ENCODE results near the gene CFAP410. TPM values are rescaled to one million over a fixed set of nuclear protein-coding genes. Genes with fewer than 3 reads are reported as not detected.
A peak's percentile ranks its signal among the peaks of the same experiment; 100 is the strongest.

Gene CFAP410
- total and polyA plus RNA-seq, 2 of the 13 experiments (the other 11 are each of a cell fraction or from before 2014, with no cell fraction given), result 8.0 to 20.1 TPM

DNA sequence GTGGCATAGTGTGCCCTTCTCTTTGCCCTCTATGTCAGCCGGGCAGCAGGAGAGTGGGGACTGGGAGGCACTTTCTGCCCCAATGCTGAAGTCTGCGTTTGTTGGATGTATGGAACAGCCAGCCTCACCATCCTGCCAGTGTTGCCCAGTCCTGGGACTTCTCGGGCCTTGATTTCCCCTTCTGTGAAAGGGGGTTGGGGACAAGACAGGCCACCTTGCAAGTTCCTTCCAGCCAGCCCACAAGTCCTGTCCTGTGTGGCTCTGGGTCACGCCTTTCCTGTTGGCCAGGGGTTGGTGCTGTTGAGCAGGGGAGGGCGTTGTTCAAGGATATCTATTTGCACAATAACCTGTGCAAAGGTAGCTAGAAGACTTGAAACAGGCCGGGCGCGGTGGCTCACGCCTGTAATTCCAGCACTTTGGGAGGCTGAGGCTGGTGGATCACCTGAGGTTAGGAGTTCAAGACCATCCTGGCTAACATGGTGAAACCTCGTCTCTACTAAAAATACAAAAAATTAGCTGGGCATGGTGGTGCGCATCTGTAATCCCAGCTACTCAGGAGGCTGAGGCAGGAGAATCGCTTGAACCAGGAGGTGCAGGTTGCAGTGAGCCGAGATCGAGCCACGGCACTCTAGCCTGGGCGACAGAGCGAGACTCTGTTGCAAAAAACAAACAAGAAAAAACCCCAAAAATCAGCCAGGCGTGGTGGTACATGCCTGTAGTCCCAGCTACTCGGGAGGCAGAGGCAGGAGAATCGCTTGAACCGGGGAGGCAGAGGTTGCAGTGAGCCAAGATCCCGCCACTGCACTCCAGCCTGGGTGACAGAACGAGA, 36.4 kb downstream of the CFAP410 start (continued):
- TF ChIP-seq ZFX (CRISPR knock-in tag; IDR thresholded peaks at IDR 0.05; ENCODE audit: low read depth), result peak; percentile 32; the same call in 1 of the 2 replicates

- Histone ChIP-seq H4K20me1 (ENCODE audit: insufficient read depth, low read length) (peaks cover 14% of the 10 kb centered on the region; the same call in 1 of the 2 replicates), H3K4me2 (ENCODE audit: low read depth, low read length) (peak overlapping the region; percentile 97), H3K27ac (ENCODE audit: extremely low read length, insufficient read depth, low read length) (peak overlapping the region; percentile 87), H3K27me3 (ENCODE audit: control insufficient read depth in 1 of 2, insufficient read depth in 2 of 2, low read length in 2 of 2) (peaks cover 0 to 5% of the 10 kb centered on the region in 2 experiments; a peak in 2 of 5 replicates), H3K4me3 (replicated peaks in 1 of 3; ENCODE audit: insufficient read depth in 1 of 3, low read depth in 2 of 3, low read length in 3 of 3) (peak overlapping the region; percentile 66 to 80 (median 75)), H3K79me2 (ENCODE audit: insufficient read depth, low read length) (peaks cover 31% of the 10 kb centered on the region), H3K4me1 (ENCODE audit: insufficient read depth, low read length) (peaks cover 70% of the 10 kb centered on the region), H3K36me3 (replicated peaks in 1 of 2; ENCODE audit: control insufficient read depth in 1 of 2, insufficient read depth in 2 of 2, low read length in 2 of 2) (peaks cover 4 to 5% of the 10 kb centered on the region in 2 experiments; a peak in 3 of 5 replicates), H2AFZ (ENCODE audit: low read length) (no peak overlapping the region), H3K9me3 (ENCODE audit: low read length) (no peaks in the 10 kb centered on the region), H3K9ac (ENCODE audit: insufficient read depth, low read depth, low read length) (peak overlapping the region; percentile 14)
- no TSS peak for BruUV-seq (replicated peaks)
- no peak for FAIRE-seq
- peak; percentile 16 for DNase-seq (ENCODE audit: low spot score)
- intact Hi-C loops (cut with micrococcal nuclease; ENCODE audit: unreplicated experiment) (loop anchor here (10.0 kb wide), 1 partner anchor 183 kb away; no protein-coding TSS in a partner anchor), in situ Hi-C loops (cut with HindIII; ENCODE audit: extremely low pct_ligation_motif_present, low pct_unique_long_range_greater_than_20kb) (loop anchor here (5.0 kb wide), 1 partner anchor 35 kb away; the partner anchor contains the start of gene CFAP410)
- CTCF ChIA-PET (ENCODE audit: low intra/inter-chr PET ratio, low total read pairs), result no interaction called here
- 88% methylated on average over 4 of the region's 9 CpGs for WGBS (ENCODE audit: low lambda C conversion rate)
- POLR2A ChIA-PET, result interaction anchor here (1.1 to 4.2 kb wide), 4 partner anchors 27 to 204 kb away, joined by 3 to 27 read pairs (median 14); partner anchors contain the start of gene CFAP410
- peak; percentile 39 for ATAC-seq
- 0 out of 2 replicates have a peak, but pooled peaks have one; percentile 7 for TF ChIP-seq MTA1 (CRISPR knock-in tag; IDR thresholded peaks at IDR 0.05; ENCODE audit: borderline replicate concordance)
- TF ChIP-seq HNRNPL (IDR thresholded peaks at IDR 0.05; ENCODE audit: low read depth, low read length), result peak; percentile 87; the same call in 1 of the 2 replicates
- TF ChIP-seq, protein P1, sequence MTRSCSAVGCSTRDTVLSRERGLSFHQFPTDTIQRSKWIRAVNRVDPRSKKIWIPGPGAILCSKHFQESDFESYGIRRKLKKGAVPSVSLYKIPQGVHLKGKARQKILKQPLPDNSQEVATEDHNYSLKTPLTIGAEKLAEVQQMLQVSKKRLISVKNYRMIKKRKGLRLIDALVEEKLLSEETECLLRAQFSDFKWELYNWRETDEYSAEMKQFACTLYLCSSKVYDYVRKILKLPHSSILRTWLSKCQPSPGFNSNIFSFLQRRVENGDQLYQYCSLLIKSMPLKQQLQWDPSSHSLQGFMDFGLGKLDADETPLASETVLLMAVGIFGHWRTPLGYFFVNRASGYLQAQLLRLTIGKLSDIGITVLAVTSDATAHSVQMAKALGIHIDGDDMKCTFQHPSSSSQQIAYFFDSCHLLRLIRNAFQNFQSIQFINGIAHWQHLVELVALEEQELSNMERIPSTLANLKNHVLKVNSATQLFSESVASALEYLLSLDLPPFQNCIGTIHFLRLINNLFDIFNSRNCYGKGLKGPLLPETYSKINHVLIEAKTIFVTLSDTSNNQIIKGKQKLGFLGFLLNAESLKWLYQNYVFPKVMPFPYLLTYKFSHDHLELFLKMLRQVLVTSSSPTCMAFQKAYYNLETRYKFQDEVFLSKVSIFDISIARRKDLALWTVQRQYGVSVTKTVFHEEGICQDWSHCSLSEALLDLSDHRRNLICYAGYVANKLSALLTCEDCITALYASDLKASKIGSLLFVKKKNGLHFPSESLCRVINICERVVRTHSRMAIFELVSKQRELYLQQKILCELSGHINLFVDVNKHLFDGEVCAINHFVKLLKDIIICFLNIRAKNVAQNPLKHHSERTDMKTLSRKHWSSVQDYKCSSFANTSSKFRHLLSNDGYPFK (CRISPR knock-in tag; IDR thresholded peaks at IDR 0.05; ENCODE audit: borderline replicate concordance), result peak; percentile 61; the same call in 1 of the 2 replicates
- TF ChIP-seq SP4 (CRISPR knock-in tag; IDR thresholded peaks at IDR 0.05), result no peak
- TF ChIP-seq, protein P2, sequence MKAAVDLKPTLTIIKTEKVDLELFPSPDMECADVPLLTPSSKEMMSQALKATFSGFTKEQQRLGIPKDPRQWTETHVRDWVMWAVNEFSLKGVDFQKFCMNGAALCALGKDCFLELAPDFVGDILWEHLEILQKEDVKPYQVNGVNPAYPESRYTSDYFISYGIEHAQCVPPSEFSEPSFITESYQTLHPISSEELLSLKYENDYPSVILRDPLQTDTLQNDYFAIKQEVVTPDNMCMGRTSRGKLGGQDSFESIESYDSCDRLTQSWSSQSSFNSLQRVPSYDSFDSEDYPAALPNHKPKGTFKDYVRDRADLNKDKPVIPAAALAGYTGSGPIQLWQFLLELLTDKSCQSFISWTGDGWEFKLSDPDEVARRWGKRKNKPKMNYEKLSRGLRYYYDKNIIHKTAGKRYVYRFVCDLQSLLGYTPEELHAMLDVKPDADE (CRISPR knock-in tag; IDR thresholded peaks at IDR 0.05), result no peak
- TF ChIP-seq NFIC (IDR thresholded peaks at IDR 0.05; ENCODE audit: low read length), result no peak
- 0 out of 2 replicates have a peak, but pooled peaks have one; percentile 5 for TF ChIP-seq KDM5B (CRISPR knock-in tag; IDR thresholded peaks at IDR 0.05; ENCODE audit: borderline replicate concordance)
- no peak for TF ChIP-seq ZBTB20 (CRISPR knock-in tag; IDR thresholded peaks at IDR 0.05; ENCODE audit: borderline replicate concordance, low read depth)
- peak; percentile 54; the same call in 1 of the 2 replicates for TF ChIP-seq HIC2 (CRISPR knock-in tag; IDR thresholded peaks at IDR 0.05; ENCODE audit: low read depth)
- no peak for TF ChIP-seq GATAD1 (CRISPR knock-in tag; IDR thresholded peaks at IDR 0.05)
Measured at GRCh38 chr21:44301961-44302406, 37.2 kb downstream of the CFAP410 start.
